Activated CD8-positive, alpha-beta memory T cell treated with anti-CD3 and anti-CD28 coated beads for 48 hours (primary cell): ENCODE data around the gene KCNG4.
"Not testable (repeated sequence)": the region's sequence is repeated elsewhere in the genome, so short reads cannot be mapped to it uniquely, and the experiment has no call there.

Source experiments
- DNase-seq, 3 experiments: peaks; one replicate each; pipeline ENCODE4 v3.0.0-alpha.2; 2020; ENCODE audit warnings: low read depth in 2 of 3, low spot score in 2 of 3

KCNG4 gene

DNA sequence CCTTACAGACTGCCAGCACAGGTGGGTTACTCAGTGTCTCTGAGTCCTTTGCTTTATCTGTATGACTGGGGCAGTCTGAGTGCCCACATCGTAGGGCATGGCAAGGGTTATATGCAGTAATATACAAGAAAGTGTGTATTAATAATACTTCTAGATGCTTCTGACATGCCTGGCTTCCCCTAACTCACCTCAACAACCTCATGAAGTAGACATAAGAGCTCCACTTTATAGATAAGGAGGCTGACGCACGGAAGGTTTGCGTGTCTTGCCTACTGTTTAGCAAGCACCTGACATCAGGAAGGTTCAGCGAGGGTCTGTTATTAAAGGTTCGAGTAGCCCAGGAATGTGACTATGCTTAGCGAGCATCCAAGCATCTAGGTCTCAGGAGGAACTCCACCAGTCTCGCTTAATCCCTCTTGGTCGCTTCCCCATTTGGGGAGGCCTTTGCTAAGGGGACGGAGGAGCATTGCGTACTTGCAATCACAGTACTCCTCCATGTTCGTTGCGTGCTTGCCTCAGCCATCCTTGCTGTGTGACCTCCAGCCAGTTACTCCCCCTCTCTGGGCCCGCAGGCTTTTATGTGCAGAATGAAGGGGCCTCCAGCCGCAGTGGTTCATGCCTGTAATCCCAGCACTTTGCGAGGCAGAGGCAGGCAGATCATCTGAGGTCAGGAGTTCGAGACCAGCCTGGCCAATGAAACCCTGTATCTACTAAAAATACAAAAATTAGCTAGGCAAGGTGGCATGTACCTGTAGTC, 1.6 kb downstream of the KCNG4 start:
- DNase-seq: no peak

DNA sequence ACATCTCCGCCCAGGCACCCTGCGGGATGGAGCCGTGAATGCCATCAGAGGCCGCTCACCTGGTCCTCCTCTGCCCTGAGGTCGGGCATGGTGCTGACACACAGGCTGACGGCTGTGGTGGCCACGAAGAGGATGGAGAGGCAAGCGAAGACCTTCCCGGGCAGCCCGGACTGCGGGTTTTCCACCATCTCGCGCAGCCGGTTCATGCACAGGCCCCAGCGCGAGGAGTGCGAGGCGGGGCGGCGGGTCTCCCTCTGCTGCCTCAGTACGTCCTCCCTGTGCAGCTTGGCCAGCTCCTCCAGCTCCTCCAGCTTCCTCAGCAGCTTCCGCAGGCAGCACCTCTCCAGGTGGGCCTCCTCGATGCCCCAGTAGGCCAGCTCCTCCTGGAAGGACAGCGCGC, 3.1 kb downstream of the KCNG4 start:
- no peak for DNase-seq

DNA sequence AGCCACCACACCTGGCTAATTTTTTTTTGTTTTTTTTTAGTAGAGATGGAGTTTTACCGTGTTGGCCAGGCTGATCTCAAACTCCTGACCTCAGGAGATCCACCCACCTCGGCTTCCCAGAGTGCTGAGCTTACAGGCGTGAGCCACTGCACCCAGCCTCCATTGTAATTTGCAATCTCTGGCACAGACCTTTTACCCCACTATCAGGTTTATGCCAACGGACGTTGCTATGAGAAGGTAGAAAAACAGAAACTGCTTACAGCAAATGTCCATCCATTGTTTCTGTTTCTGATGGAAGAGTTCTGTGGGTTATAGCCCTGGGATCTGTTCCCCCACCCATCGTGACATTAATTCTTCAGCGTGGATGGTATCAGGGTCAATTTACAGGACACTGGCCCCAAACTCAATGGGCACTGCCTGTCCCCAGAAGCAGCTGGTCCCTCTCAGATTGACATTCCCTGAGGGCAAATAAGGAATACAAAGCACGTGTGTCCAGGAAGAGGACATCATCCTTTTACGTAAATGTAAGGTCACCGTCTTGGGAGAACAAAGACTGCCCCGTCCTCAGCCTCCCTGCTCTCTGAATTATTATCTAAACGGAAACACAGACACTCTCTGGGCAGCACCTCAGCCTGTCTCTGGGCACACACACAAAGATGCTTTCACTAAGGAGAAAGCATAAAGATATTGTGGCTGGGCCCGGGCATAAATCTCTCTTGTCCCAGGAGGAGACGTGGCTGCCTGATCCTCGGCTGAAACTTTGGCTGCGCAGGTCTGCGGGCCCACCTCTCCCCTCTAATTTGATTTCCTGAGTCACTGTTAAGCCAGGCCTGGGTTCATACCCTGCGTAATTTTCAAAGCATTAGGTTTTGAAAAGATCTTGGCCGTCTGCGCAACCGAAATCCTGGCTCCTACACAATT, 5.2 kb downstream of the KCNG4 start:
- no peak for DNase-seq

DNA sequence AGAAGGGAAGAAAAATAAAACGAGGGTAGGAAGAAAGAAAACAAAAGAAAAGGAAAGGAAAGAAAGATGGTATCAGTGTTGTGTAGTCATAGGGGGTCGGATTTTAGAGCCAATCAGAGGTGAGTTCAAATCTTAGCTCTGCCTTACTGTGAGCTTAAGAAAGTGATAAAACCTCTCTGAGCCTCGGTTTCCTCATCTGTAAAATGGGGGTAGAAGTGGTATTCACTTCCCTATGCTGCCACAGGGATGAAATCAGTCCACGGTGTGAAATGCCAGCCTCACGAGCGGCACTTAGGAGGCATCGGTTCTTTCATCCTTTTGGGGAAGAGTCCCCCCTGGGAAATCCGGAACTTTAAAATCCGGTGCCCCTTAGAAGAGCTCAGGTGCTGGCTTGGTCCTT, 6.1 kb downstream of the KCNG4 start:
- DNase-seq: no peak

DNA sequence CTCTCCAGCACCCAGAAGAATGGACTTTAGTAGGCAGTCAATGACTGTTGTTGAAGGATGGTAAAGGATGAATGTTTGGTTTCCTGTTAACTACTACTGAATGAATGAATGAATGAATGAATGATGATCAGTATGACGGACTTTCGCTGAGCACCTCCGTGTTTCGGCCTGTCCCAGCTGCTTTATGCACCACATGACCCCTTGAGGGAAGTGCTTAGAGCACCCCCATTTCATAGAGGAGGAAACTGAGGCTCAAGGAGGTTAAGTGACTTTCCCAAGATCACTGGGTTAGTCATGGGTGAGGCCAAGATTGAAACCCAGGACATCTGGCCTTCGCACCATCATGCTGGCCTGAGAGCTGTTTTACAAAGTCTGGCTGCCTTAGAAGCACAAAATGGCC, 6.8 kb downstream of the KCNG4 start:
- DNase-seq: no peak

DNA sequence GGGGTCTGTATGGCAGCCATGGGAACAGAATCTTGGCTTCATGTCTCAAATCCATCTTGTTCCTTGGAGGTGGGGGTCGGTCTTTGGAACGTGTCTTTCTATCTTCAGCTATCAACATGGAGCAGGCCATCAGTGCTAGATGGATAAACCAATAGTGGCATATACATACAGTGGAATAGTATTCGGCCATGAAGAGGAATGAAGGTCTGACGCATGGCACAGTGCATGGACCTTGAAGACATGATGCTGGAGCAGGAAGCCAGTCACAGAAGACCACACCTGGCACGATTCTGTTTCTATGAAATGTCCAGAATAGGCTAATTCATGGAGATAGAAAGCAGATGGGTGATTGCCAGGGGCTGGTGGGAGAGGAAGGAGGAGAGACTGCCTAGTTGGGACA, 7.8 kb downstream of the KCNG4 start:
- DNase-seq: no peak

DNA sequence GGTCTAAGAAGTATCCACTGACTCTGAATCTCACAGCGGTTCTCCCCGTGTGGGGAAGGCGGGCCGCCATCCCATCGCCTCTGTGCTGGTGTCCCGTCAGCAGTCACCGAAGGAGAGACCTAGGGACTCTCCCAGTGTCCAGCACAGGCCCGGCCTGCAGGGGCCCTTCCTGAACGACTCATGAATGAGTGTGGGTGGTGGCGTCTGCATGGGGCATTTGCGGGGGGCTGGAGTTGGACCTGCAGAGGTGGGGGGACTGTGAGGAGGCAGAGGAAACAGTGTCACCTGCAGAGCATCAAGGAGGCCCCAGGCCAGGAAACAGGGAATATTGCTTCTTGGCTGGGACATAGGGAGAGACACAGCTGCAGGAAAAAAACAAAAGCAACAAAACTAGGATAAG, 10.3 kb downstream of the KCNG4 start:
- DNase-seq: no peak

DNA sequence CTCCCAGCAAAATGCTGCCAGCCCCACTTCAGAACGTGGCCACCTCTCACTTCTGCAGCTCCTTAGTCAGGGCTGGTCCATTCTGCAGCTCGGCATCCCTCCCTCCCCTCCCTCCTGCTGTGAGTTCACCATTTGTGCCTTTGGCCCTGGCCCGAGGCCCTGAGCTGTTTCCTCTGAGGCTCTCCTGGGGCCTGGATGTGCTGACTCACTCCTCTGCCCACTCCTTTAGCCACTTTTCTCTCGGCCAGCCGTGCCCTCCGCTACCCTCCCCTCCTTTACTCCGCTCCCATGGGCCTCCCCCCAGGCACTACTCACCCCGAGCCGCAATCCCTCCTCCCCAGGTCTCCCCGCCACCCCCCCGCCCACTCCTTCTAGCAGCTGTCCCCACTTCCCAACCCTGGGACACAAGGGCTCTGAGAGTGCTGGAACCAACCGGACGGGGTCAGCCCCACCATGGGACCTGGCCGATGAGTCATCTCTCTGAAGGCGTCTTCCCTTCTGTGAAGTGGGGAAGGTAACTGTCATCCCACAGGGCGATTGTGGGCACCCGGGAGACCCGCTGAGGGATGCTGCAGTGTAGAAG, 11.5 kb downstream of the KCNG4 start:
- DNase-seq: no peak

DNA sequence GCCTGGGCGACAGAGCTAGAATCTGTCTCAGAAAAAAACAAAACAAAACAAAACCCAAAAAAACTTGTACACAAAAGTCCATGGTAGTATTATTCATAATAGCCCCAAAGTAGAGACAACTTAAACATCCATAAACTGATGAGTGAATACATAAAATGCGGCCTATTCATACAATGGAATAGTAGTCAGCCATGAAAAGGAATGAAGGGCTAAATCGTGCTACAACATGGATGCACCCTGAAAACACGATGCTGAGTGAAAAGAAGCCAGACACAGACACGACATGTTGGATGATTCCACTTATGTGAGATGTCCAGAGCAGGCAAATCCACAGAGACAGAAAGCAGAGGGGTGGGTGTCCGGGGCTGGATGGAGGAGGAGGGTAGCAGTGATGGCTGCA, 12.3 kb downstream of the KCNG4 start:
- DNase-seq: no peak

DNA sequence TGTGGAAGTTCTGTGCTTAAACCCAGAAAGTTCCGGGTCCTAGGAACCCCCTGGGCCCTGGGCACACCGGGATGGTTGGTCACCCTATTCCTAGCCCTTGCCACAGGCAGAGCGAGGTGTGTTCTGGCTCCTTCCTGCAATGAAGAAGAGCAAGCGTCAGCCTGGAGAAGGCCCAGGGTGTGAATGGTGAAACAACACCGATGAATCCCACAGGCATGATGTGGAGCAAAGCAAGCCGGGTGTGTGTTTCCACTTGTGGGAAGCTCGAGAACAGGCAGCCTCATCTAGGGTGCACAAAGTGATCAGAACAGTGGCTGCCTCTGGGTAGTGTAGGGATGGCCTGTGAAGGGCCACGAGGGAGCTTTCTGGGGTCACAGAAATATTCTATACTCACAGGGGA, 13.8 kb downstream of the KCNG4 start:
- DNase-seq: no peak

DNA sequence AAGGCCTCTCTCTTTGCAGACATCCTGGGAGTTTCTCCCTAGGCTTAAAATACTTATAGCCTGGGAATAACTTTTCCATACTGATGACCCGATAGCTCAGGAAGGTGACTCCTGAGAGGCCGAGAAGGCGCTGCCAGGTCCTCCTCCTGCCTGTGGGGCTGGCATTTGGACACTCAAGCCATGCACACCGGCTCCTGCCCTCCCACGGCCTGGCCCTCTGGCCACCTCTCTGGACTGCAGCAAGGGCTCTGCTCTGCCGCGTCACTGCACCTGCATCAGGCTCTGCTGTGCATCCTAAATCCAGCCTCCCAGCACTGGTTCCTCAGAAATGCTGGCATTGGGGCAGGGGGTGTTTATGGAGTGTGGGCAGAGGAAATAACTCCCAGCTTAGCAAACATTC, 14.2 kb downstream of the KCNG4 start:
- no peak for DNase-seq

DNA sequence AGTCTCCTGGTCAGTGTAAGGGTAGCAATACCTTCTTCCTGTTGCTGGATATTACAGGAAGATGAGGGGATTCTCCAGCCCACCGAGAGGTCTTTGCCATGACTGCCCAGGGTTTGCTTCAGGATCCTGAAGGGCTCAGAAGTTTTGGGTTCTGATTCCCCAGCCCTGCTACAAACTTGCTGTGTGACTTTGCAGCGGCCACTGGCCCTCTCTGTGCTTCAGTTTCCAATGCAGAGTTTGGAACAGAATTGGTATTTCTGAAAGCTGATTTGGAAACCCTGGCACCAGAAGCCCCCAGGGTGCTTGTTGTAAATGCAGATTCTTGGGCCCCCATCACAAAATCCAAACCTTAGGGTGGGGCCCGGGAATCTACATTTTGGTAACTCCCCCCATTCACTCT, 14.7 kb downstream of the KCNG4 start:
- DNase-seq: no peak

DNA sequence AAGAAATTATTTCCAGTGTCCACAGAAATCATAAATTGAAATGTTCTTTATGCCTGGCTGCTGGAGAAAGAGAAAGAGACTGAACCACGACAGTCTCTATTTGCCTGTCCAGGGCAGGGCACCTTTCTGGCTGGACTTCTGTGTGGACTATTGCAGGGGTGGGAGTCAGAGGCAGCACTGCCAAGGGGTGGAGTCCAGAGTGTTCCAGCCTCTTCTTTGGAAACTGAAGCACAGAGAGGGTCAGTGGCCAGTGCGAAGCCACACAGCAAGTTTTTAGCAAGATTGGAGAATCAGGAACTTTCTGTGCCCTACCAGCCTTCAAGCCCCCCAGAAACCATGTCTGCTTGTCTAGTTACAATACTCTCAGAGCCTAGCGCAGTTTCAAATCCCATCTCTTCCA, 15.3 kb downstream of the KCNG4 start:
- no peak for DNase-seq

DNA sequence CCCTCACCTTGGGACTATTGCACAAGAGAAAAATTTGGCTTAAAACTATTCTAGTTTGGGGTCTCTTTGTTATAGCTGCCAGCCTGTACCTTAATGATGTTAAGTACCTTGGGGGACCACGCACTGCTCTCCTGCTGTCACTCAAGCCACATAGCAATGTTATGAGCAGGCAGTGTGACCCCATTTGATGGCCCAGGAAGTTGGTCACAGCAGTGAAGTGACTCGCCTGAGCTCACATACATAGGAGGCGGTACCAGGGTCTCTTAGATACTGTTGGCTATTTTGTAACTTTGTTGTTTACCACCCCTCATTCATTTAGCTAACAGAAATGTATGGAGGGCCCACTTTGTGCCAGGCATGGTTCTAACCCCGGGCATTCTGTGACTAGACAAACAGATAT, 16.4 kb downstream of the KCNG4 start:
- DNase-seq: no peak

DNA sequence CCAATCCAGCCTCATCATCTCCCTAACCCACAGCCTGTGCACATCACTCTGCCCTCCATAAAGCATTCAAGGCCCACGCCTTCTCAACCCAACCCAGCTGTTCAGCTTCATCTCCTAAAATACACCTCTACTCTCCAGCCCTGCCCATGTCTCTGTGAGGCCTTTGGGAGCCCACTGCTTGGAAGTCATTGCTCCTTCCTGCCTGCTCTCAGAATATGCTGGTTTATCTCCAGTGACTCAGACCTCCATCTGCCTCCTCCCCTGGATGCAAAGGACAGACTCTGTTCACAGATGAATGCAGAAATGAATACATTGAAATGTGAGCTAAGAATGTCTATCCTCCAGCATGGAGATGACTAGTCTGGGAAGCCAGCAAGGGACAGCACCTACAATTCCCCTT, 19.0 kb downstream of the KCNG4 start:
- no peak for DNase-seq

DNA sequence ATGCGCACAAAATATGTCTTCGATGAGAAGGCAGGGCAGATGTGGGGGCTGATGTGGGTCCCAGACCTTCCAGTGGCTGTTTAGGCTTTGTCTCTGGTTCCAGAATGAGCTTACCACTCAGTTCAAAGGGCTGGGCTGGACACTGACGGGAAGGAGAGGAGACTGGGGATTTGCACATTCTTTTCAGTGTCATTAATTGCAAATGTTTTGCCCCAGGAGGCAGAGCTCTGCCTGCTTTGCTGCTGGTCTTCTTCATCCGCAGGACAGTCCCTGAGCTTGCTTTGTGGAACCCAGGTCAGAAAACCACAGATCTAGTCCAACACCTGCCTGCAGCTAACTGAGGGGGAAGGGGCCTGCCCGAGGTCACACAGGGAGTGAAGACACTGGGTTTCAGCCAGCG, 20.9 kb downstream of the KCNG4 start:
- DNase-seq: no peak

DNA sequence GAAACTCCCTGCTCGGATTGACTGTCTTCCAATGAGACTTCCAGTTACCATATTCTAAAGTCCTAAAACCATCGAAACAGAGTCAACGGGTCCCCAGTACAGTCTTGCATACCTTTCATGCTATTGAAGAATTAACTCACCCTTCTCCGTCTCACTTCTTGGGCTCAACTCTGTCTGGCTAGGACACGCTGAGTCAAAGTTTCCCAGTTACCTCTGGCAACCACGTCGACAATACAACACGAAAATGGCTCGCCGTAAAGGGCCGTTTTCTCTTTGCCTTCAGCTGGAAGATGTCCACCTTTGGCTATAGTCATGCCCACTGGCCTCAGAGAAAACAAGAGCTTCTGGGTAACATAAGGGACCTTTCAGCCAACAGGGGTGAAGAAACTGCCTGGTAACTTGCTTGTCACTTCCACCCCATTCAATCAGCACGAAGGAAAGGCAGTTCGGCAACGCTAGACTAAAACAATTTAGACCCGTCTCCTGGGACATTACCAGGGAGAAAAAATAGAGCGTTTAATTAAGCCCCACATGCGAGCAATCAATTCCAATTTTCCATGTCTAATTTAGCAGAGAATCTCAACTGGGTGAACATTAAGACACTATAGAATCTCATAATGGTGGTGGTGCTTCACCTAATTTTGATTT, 21.5 kb downstream of the KCNG4 start:
- no peak for DNase-seq

DNA sequence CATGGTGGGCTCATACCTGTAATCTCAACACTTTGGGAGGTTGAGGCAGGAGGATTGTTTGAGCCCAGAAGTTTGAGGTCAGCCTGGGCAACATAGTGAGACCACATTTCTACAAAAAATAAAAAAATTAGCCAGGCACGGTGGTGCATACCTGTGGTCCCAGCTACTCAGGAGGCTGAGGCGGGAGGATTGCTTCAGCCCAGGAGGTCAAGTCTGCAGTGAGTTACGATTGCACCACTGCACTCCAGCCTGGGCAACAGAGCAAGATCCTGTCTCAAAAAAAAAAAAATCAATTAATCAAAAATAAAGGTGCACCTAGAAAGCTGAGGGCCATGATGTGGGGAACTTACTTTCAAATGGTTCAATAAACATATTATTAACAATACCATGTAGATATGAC, 23.7 kb downstream of the KCNG4 start:
- DNase-seq: not testable (repeated sequence)

DNA sequence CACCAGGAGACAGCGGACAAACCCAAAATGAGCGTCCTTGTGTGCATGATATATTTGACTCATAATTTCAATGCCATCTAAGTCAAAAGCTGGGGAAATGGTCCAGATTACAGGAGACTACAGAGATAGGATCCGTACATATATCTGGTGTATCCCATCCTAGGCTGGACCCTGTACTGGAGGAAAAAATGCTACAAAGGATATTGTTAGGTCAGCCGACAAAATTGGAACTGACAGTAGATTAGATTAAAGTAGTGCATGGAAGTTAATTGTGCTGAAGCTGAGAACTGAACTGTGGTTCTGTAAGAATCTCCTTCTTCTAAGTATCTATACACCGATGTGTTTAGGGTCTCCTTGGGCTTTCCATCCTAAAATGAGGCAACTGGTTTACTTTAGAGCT, 24.3 kb downstream of the KCNG4 start:
- DNase-seq: no peak

DNA sequence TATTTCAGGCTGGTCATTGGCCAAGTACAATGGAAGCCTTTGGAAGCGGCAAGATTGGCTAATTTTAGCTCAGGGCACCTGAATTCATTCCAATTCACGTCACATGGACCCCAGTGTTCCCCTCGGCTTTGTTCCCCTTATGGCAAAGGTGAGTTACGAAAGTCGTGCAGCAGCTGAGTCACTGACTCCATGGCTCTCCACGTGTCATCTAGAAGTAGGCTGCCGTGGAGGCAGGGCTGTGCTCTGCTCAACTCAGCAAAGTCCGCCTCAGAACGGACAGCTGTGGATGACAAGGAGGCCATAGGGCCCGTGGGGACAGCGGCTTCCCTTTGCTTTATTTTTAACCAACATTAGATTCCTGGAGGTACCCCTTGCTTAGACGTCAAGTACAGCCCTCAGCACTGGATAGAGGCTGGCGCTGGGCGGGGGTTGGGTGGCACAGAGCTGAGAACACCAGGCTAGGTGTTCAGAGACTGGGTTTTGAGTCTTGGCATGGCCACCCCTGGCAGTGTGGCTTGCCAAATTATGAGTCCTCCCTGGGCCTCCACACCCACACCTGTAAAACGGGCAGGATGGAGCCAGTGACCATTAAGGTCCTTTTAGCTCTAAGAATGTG, 25.3 kb downstream of the KCNG4 start:
- no peak for DNase-seq

DNA sequence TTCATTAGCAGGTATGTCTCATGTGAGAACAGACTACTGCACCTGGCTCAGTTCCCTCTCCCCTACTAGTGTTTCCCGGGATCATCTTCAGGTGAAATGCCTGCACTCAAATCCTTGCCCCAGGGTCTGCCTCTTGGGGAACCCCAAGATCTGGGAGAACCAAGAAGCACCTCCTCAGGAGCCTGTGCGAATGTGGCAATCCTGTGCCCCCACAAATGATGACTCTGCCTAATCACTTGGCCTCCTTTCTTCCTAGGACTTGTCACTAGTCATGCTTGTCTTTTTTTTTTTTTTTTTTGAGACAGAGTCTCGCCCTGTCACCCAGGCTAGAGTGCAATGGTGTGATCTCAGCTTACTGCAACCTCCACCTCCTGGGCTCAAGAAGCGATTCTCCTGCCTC, 27.2 kb downstream of the KCNG4 start:
- no peak for DNase-seq
